K562 (cell line): ENCODE data around the gene SART3. TPM values are rescaled to one million over a fixed set of nuclear protein-coding genes. Genes with fewer than 3 reads are reported as not detected.

Experiments used
- ATAC-seq: fragments of 200-7000 bp; cut with Tn5 transposase; 3 replicates; pipeline ENCODE4 v1.9.1; 2020; ENCODE audit warnings: moderate library complexity
- BruUV-seq: library from RNA; stranded (reverse); fragments of 400-500 nt; replicated peaks from 2 replicates; lab custom pipeline; 2021; lab: Mats Ljungman, UMichigan
- CTCF ChIA-PET: fragments of 300-600 bp; formaldehyde crosslinking; extraction: SDS; loops from one replicate; lab custom pipeline; 2021; ENCODE audit warnings: low intra/inter-chr PET ratio; lab: Yijun Ruan, JAX
- POLR2A ChIA-PET: fragments of 300-600, 350-650 bp; sonication (Branson Sonifier 250); formaldehyde crosslinking; extraction: SDS; loops from one replicate; lab custom pipeline; 2021; ENCODE audit warnings: antibody characterized with exemption, inconsistent platforms; lab: Yijun Ruan, JAX
- DNase-seq, 4 experiments: peaks; one replicate each; pipeline versions ENCODE4 v3.0.0 to v3.0.0-alpha.2; 2011 to 2018; ENCODE audit warnings: low spot score in 3 of 4, mixed read lengths in 3 of 4; ENCODE audit errors: extremely low read depth in 1 of 4
- FAIRE-seq: peaks from 2 replicates; lab custom pipeline; 2011; peaks lifted over from hg19 to GRCh38; lab: Jason Lieb, UNC
- H2AFZ ChIP-seq: 2 replicates; pipeline ENCODE4 v1.6.0; 2011; ENCODE audit warnings: low read depth, low read length, control low read depth, inconsistent platforms
- H3K27ac ChIP-seq: fragments of 200-600 bp; 3 replicates; pipeline ENCODE4 v1.8.0; 2011; ENCODE audit warnings: low read depth, mild to moderate bottlenecking, control low read depth, inconsistent platforms, low read length, moderate library complexity, mixed read lengths; ENCODE audit errors: extremely low read depth
- H3K27me3 ChIP-seq, 2 experiments: fragments of 300-600 bp in 1 of 2; 2 replicates in 1 of 2; 3 replicates in 1 of 2; pipeline versions ENCODE4 v1.6.0 to v1.8.0; 2011; ENCODE audit warnings: inconsistent platforms in 2 of 2, low read length in 2 of 2, mild to moderate bottlenecking in 1 of 2, mixed read lengths in 1 of 2, moderate library complexity in 1 of 2; ENCODE audit not compliant: control insufficient read depth in 2 of 2, insufficient read depth in 2 of 2
- H3K36me3 ChIP-seq: fragments of 300-600 bp; 3 replicates; pipeline ENCODE4 v1.8.0; 2011; ENCODE audit warnings: mild to moderate bottlenecking, low read length, inconsistent platforms; ENCODE audit not compliant: control insufficient read depth, insufficient read depth
- H3K4me1 ChIP-seq, 2 experiments: fragments of 200-600 bp in 1 of 2; replicated peaks in 1 of 2; 2 replicates in 1 of 2; 3 replicates in 1 of 2; pipeline versions ENCODE4 v1.5.1 to v1.8.0; 2011; ENCODE audit warnings: inconsistent platforms in 2 of 2, low read length in 2 of 2, mild to moderate bottlenecking in 1 of 2, mixed read lengths in 1 of 2, moderate library complexity in 1 of 2; ENCODE audit not compliant: control insufficient read depth in 2 of 2, insufficient read depth in 2 of 2
- H3K4me2 ChIP-seq: 2 replicates; pipeline ENCODE4 v1.6.1; 2011; ENCODE audit warnings: low read length, control low read depth, inconsistent platforms, mixed read lengths; ENCODE audit not compliant: insufficient read depth
- H3K4me3 ChIP-seq: fragments of 200-600 bp; sonication (generic), shearing (Covaris generic); 2 replicates; pipeline ENCODE4 v1.5.1; 2016; ENCODE audit warnings: control low read depth, inconsistent platforms
- H3K79me2 ChIP-seq: fragments of 200-600 bp; 3 replicates; pipeline ENCODE4 v1.8.0; 2011; ENCODE audit warnings: low read length, inconsistent platforms; ENCODE audit not compliant: control insufficient read depth, insufficient read depth
- H3K9ac ChIP-seq, 2 experiments: 2 replicates each; pipeline versions ENCODE4 v1.6.0 to v1.6.1; 2011; ENCODE audit warnings: low read depth in 2 of 2, low read length in 2 of 2, control low read depth in 1 of 2, inconsistent platforms in 1 of 2, mild to moderate bottlenecking in 1 of 2, mixed read lengths in 1 of 2; ENCODE audit not compliant: insufficient read depth in 1 of 2
- H3K9me1 ChIP-seq: one replicate; pipeline ENCODE4 v1.6.0; 2011; ENCODE audit warnings: inconsistent platforms, mild to moderate bottlenecking, low read length, moderate library complexity; ENCODE audit not compliant: control insufficient read depth, insufficient read depth
- H3K9me3 ChIP-seq: replicated peaks from 2 replicates; pipeline ENCODE4 v1.5.1; 2011; ENCODE audit warnings: low read depth, low read length, inconsistent platforms; ENCODE audit not compliant: control insufficient read depth, insufficient read depth
- H4K20me1 ChIP-seq: replicated peaks from 2 replicates; pipeline ENCODE4 v1.6.1; 2011; ENCODE audit warnings: low read length, inconsistent platforms, mixed read lengths; ENCODE audit not compliant: control insufficient read depth, insufficient read depth
- EP300 ChIP-seq: IDR thresholded peaks from 2 replicates; pipeline ENCODE4 v1.6.1; 2012; ENCODE audit warnings: low read length, improper control_type of control experiment
- HDAC8 ChIP-seq: fragments of 450-650 bp; IDR thresholded peaks from 2 replicates; pipeline ENCODE4 v1.6.1; 2016; ENCODE audit warnings: mild to moderate bottlenecking, missing genetic modification characterization, moderate library complexity, missing compliant biosample characterization
- MBD1 ChIP-seq: fragments of 250-450 bp; sonication (Bioruptor Pico); IDR thresholded peaks from 2 replicates; pipeline ENCODE4 v1.8.0; 2022; ENCODE audit warnings: inconsistent platforms
- RBM34 ChIP-seq: fragments of 200-400 bp; formaldehyde crosslinking; IDR thresholded peaks from 2 replicates; pipeline ENCODE4 v1.6.1; 2018; ENCODE audit warnings: low read length, borderline replicate concordance; ENCODE audit not compliant: insufficient read depth
- SMARCE1 ChIP-seq: fragments of 450-650 bp; IDR thresholded peaks from 2 replicates; pipeline ENCODE4 v1.7.1; 2016; ENCODE audit warnings: mild to moderate bottlenecking
- TSC22D4 ChIP-seq: fragments of 450-650 bp; IDR thresholded peaks from 2 replicates; pipeline ENCODE4 v1.6.1; 2016; ENCODE audit warnings: missing genetic modification characterization, missing biosample characterization, control low read depth
- WGBS: fragments of 100-300 bp; shearing (Covaris generic); methylation state at CpG from one replicate; pipeline ENCODE4 v1.1.6; 2016; ENCODE audit warnings: low coverage, mixed read lengths; ENCODE audit not compliant: insufficient coverage; ENCODE audit errors: missing lambda C conversion rate; 5-methylcytosine and 5-hydroxymethylcytosine counted together
- in situ Hi-C: fragments of 300-500 bp; cut with MboI; formaldehyde crosslinking; loops from 4 replicates; pipeline ENCODE4 v1.15.0; 2018; ENCODE audit warnings: inconsistent platforms, mixed read lengths
- intact Hi-C: fragments of 100-400 bp; cut with micrococcal nuclease; formaldehyde crosslinking; loops from 2 replicates; pipeline ENCODE4 v1.14.2; 2022
- polyA plus RNA-seq, 8 experiments: library from polyadenylated mRNA; depleted of rRNA in 4 of 8; stranded (reverse) in 5 of 8; unstranded in 3 of 8; fragments of >200 nt; fragmentation: Nextera tagmentation in 2 of 8; fragmentation: Illumina TruSeq in 1 of 8; extraction: Ambion mirVana in 2 of 8; extraction: Trizol in 1 of 8; gene quantifications; 2 replicates each; pipeline versions ENCODE4 v1.2.1 to v1.2.3, GENCODE V29; 2011 to 2014; ENCODE audit warnings: inconsistent platforms in 1 of 8, missing spikeins in 1 of 8
- total RNA-seq, 7 experiments: library from RNA; depleted of rRNA in 6 of 7; stranded (reverse); fragments of >200 nt in 6 of 7; fragmentation: Illumina TruSeq in 2 of 7; extraction: Trizol in 2 of 7; gene quantifications; 2 replicates each; pipeline versions ENCODE4 v1.2.1 to v1.2.3, GENCODE V29; 2011 to 2021; ENCODE audit warnings: low replicate concordance in 1 of 7
- TF ChIP-seq, protein P1 (sequence below): sonication (generic); formaldehyde crosslinking; IDR thresholded peaks from 2 replicates; pipeline ENCODE4 v1.9.0; 2022; ENCODE audit warnings: mild to moderate bottlenecking, missing genetic modification reagents
- TF ChIP-seq, protein P2 (sequence below): fragments of 200-800 bp; sonication (Bioruptor generic); IDR thresholded peaks from 2 replicates; pipeline ENCODE4 v1.6.1; 2016; ENCODE audit warnings: missing genetic modification characterization, missing compliant biosample characterization

SART3 gene
- total and polyA plus RNA-seq, 9 of the 15 experiments (the other 6 are each of a cell fraction or from before 2014, with no cell fraction given) = 8.9 to 167 (median 56.7) TPM

DNA sequence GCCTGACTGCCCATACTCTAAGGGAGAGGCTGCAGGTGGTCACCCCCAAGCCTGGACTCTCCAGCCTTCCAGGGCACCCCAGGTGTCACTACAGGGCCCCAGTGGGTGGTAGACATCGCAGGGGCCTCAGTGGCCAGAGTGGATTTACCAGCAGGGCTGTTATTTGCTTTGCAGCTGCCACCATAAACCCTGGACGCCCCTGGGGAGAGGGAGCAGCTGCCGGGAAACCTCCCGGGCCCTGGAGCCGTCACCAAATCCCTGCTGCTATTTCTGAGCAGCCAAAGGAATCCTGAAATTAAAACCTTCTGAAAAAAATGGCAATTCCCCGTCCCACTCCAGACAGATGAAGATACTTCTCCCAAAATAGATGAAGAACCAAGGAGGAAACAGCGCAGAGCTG lies 23.0 kb upstream of the SART3 start:
- CTCF ChIA-PET = no interaction called here

More for the DNA sequence above, 23.0 kb upstream of the SART3 start:
- ATAC-seq (no peak), DNase-seq (no peak), FAIRE-seq (no peak)
- in situ Hi-C loops = no loop called here
- peaks cover 0 to 6% of the 10 kb centered on the region in 2 experiments; a peak in 1 of 5 replicates for H3K4me1 ChIP-seq
- WGBS = 2% methylated on average over 7 of the region's 7 CpGs
- POLR2A ChIA-PET = interaction anchor here (0.6 kb wide), 2 partner anchors 52 to 54 kb away, joined by 3 read pairs; no protein-coding TSS in a partner anchor
- H3K9me3 ChIP-seq = no peaks in the 10 kb centered on the region
- H3K9me1 ChIP-seq = no peaks in the 10 kb centered on the region
- intact Hi-C loops = no loop called here
- H3K27me3 ChIP-seq = peaks cover 2 to 47% of the 10 kb centered on the region in 2 experiments; a peak in 4 of 5 replicates
- no peak overlapping the region for H3K4me3 ChIP-seq
- no TSS peak for BruUV-seq
- no peaks in the 10 kb centered on the region; the same call in 1 of the 2 replicates for H4K20me1 ChIP-seq
- TF ChIP-seq, protein P1, sequence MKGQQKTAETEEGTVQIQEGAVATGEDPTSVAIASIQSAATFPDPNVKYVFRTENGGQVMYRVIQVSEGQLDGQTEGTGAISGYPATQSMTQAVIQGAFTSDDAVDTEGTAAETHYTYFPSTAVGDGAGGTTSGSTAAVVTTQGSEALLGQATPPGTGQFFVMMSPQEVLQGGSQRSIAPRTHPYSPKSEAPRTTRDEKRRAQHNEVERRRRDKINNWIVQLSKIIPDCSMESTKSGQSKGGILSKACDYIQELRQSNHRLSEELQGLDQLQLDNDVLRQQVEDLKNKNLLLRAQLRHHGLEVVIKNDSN (CRISPR knock-in tag) = no peak
- TF ChIP-seq SMARCE1 = no peak
- no peak for TF ChIP-seq MBD1 (CRISPR knock-in tag)
- TF ChIP-seq TSC22D4 (tag) = no peak
- no peak for TF ChIP-seq RBM34
- TF ChIP-seq EP300 = no peak
- TF ChIP-seq, protein P2, sequence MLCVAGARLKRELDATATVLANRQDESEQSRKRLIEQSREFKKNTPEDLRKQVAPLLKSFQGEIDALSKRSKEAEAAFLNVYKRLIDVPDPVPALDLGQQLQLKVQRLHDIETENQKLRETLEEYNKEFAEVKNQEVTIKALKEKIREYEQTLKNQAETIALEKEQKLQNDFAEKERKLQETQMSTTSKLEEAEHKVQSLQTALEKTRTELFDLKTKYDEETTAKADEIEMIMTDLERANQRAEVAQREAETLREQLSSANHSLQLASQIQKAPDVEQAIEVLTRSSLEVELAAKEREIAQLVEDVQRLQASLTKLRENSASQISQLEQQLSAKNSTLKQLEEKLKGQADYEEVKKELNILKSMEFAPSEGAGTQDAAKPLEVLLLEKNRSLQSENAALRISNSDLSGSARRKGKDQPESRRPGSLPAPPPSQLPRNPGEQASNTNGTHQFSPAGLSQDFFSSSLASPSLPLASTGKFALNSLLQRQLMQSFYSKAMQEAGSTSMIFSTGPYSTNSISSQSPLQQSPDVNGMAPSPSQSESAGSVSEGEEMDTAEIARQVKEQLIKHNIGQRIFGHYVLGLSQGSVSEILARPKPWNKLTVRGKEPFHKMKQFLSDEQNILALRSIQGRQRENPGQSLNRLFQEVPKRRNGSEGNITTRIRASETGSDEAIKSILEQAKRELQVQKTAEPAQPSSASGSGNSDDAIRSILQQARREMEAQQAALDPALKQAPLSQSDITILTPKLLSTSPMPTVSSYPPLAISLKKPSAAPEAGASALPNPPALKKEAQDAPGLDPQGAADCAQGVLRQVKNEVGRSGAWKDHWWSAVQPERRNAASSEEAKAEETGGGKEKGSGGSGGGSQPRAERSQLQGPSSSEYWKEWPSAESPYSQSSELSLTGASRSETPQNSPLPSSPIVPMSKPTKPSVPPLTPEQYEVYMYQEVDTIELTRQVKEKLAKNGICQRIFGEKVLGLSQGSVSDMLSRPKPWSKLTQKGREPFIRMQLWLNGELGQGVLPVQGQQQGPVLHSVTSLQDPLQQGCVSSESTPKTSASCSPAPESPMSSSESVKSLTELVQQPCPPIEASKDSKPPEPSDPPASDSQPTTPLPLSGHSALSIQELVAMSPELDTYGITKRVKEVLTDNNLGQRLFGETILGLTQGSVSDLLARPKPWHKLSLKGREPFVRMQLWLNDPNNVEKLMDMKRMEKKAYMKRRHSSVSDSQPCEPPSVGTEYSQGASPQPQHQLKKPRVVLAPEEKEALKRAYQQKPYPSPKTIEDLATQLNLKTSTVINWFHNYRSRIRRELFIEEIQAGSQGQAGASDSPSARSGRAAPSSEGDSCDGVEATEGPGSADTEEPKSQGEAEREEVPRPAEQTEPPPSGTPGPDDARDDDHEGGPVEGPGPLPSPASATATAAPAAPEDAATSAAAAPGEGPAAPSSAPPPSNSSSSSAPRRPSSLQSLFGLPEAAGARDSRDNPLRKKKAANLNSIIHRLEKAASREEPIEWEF (CRISPR knock-in tag) = no peak
- no peak for TF ChIP-seq HDAC8 (tag)
- no peak overlapping the region for H3K4me2 ChIP-seq
- H3K79me2 ChIP-seq = no peaks in the 10 kb centered on the region
- no peaks in the 10 kb centered on the region for H3K36me3 ChIP-seq
- no peak overlapping the region for H3K27ac ChIP-seq
- H3K9ac ChIP-seq = no peak overlapping the region
- H2AFZ ChIP-seq = no peak overlapping the region
